ENCODE data around the gene TBX3.

Gene TBX3

DNA sequence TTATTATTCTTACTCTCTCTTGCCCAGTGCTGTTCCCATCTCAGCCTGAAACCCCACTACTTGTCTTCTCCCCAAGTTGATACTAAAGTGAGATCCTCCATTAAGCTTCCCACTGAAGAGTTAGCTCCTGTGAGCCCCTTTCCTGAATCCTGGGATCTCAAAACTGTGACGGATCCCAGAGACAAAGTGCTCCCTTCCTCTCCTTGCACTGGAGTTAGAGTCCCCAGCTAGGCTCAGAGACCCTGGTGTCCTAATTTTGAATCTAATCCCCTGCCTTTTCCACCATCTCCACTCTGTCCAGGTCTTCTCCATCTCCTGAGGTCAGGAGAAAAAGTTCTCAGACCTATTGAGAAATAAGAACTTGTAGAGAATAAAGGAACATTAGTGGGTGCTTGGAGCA is 17.6 kb upstream of the TBX3 start:
- no peaks in the 10 kb centered on the region for H3K4me1 Mint-ChIP-seq (ENCODE audit: low read depth)
- no peaks in the 10 kb centered on the region for H3K9me3 Mint-ChIP-seq
- no peak overlapping the region for H3K4me3 Mint-ChIP-seq
- H3K36me3 Mint-ChIP-seq (ENCODE audit: low read depth), result no peaks in the 10 kb centered on the region
- no peak for DNase-seq
- H3K27ac Mint-ChIP-seq, result no peak overlapping the region
- peaks cover 78% of the 10 kb centered on the region for H3K27me3 Mint-ChIP-seq

DNA sequence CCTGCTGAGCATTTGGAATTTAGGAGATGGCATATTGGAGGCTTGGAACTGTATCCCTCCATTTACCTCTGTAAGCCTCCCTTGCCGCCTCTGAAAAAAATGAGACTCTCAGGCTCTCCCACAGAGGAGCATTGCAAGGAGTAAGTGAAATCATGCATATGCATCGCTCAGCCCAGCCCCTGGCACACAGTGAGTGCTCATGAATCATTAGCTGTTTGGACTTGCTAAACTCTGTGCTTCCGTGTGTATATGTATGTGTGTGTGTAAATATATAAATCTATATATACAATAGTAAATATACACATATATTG is 17.1 kb upstream of the TBX3 start:
- DNase-seq, result no peak
- H3K4me3 Mint-ChIP-seq, result no peak overlapping the region
- no peaks in the 10 kb centered on the region for H3K36me3 Mint-ChIP-seq (ENCODE audit: low read depth)
- H3K4me1 Mint-ChIP-seq (ENCODE audit: low read depth), result no peaks in the 10 kb centered on the region
- H3K27ac Mint-ChIP-seq, result no peak overlapping the region
- H3K9me3 Mint-ChIP-seq, result no peaks in the 10 kb centered on the region
- peaks cover 83% of the 10 kb centered on the region for H3K27me3 Mint-ChIP-seq

DNA sequence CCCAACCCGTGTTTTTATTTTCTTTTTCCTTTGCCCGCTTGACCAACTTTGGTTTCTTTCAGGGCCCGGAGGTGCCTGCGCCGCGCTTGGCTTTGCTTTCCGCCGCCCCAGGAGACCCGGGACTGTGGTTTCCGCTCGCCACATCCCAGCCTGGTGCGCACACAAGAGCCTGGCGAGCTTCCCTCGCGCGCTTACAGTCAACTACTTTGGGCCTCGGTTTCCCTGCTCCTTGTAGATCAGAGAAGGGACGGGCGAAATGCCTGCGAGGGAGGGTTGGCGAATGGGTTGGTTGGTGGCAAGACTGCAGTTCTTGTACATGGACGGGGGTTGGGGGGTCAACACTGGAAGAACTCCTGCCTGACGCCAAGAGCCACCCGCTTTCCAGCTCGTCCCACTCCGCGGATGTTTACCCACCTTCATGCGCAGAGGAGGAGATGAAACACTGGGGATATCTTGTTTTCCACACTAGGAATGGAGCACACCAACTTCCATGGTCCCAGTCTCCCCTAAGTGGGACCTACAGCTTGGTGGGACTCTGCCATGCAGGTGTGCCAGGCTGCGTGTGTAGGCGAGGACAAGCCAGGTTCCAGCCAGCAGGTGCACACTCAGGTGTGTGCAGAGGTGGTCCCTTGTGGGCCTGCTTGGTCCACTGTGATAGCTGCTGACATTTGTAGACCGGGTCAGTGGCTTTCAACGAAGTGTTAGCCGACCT is 16.6 kb upstream of the TBX3 start:
- Mint-ChIP-seq H3K36me3 (ENCODE audit: low read depth) (no peaks in the 10 kb centered on the region), H3K27me3 (peaks cover 84% of the 10 kb centered on the region), H3K9me3 (no peaks in the 10 kb centered on the region), H3K4me1 (ENCODE audit: low read depth) (no peaks in the 10 kb centered on the region), H3K27ac (no peak overlapping the region), H3K4me3 (no peak overlapping the region)
- DNase-seq, result no peak

DNA sequence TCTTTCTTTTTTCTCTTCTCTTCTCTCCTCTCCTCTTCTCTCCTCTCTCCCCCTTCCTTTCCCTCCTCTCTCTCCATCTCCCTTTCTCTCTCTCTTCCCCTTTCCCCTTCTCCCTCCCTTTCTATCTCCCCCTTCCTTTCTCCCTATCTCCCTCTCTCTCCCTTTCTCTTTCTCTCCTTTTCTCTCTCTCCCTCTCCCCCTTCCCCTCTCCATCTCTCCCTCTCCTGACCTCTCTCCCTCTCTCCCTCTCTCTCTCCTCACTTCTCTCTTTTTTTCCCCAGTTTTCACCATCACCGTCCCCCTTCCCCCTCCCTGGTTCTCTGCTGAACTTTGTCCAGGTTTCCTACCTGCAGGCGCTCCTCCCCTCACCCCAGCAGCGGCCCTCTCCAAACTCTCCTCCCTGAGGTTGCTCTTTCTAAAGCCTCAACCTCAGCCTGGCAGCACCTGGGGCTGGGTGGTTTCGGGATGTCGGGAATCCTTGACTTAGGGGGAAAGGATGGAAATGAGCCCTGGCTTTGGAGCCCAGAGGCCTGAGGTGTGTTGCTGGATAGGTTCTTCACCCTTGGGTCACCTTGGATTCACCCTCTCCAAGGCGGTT is 14.7 kb upstream of the TBX3 start:
- no peak overlapping the region for H3K4me3 Mint-ChIP-seq
- no peak for DNase-seq
- H3K27me3 Mint-ChIP-seq, result peaks cover 97% of the 10 kb centered on the region
- no peaks in the 10 kb centered on the region for H3K4me1 Mint-ChIP-seq (ENCODE audit: low read depth)
- no peaks in the 10 kb centered on the region for H3K36me3 Mint-ChIP-seq (ENCODE audit: low read depth)
- H3K27ac Mint-ChIP-seq, result no peak overlapping the region
- no peaks in the 10 kb centered on the region for H3K9me3 Mint-ChIP-seq

DNA sequence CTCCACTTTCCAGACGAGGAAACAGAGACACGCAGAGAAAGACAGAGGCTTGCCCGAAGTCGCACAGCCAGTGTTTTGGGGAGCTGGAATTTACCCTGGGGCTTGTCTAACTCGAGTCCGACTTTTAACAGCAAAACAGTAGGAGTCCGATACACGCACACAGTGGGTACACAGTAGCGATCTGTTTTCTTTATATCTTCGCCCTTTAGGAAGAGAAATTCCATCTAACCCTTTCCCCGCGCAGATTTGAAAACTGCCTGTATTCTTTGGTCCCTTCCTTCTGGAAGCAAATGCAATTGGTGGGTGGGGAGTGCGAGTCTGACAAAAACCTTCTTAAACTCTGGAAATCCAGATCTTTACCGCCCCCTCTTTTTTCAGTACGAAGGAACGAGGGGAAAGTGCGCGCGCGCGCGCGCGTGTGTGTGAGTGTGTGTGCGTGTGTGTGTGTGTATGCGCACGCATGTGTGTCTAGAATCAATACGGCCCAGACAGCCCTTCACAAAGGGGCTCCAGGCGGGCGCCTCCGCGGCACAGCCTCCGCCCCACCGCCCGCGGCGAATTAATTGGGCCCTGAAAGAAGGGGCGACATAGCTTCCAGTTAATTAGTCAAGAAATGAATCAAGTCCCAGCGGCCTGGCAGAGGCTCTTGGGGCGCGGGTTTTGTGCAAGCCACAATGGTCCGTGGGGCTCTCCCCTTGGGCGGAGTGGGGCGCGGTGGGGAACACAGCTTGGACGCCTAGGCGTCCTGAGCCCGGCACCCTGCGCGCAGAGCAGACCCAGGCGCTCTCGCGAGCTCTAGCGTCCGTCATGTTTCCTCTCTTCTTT is 14.0 kb upstream of the TBX3 start:
- Mint-ChIP-seq H3K36me3 (ENCODE audit: low read depth) (no peaks in the 10 kb centered on the region), H3K4me1 (ENCODE audit: low read depth) (no peaks in the 10 kb centered on the region), H3K4me3 (no peak overlapping the region), H3K27ac (no peak overlapping the region), H3K9me3 (no peaks in the 10 kb centered on the region), H3K27me3 (peaks cover 99% of the 10 kb centered on the region)
- DNase-seq, result no peak

DNA sequence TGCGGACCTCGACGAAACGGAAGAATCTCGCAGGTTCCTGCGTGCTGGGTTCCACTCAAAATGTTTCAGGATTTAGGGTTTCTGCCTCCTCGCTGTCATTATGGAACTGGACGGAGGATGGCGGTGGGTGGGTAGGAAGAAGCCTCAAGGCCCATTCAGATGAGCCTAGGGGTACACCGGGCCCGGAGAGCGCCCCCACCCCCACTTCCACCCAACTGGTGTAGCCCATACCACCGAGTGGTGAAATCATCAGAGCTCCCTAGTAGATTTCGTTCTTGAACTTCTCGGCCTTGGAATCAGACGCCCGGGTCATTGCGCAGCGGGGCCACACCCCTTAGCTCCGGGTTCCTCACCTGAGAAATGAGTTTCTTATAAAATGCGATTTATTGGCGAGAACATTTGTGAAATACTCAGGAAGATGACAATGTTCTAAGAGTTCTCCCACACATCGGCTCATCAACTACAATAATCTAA is 13.3 kb upstream of the TBX3 start:
- no peaks in the 10 kb centered on the region for H3K36me3 Mint-ChIP-seq (ENCODE audit: low read depth)
- no peaks in the 10 kb centered on the region for H3K4me1 Mint-ChIP-seq (ENCODE audit: low read depth)
- H3K4me3 Mint-ChIP-seq, result no peak overlapping the region
- H3K27me3 Mint-ChIP-seq, result peaks cover 98% of the 10 kb centered on the region
- no peak for DNase-seq
- H3K9me3 Mint-ChIP-seq, result no peaks in the 10 kb centered on the region
- H3K27ac Mint-ChIP-seq, result no peak overlapping the region

DNA sequence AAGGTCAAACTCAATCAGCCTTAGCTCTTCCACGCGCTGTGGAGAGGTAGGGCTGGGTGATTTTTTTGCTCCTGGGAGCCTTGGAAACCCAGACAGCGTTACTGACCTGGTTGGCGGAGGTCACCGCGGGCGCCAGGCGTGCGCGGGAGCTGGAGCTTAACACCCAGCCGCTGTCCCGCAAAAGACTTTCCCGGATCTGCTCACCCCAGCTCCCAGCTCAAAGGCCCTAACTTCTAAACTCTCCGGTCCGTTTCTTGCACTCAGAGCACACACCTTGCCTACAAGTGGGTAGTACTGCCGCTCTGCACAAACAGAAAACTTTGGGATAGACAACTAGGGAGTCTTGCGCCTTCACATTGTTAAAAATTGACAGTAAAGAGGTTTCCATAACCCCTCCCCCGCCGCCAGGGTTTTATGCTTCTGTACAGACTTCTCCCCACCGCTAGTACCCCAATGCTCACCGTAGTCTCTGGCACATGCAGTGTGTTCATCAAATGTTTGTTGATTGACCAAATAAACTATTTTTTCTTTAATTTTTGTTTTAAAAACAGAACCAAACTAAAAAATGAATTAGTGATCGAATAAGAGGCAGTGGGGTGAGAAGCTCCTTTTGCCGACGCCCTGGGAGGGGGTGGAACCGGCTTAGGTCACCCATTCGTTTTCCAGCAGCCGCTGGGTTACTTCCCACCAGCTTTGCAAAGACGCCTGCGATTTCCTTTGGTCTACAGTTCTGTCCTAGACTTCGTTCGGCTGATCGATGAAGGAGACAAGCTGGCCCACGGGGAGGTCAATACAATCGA is 12.7 kb upstream of the TBX3 start:
- Mint-ChIP-seq H3K4me1 (ENCODE audit: low read depth) (no peaks in the 10 kb centered on the region), H3K4me3 (no peak overlapping the region), H3K9me3 (no peaks in the 10 kb centered on the region), H3K27me3 (peaks cover 98% of the 10 kb centered on the region), H3K27ac (no peak overlapping the region), H3K36me3 (ENCODE audit: low read depth) (no peaks in the 10 kb centered on the region)
- DNase-seq, result no peak

- H3K4me1 Mint-ChIP-seq (ENCODE audit: low read depth), result no peaks in the 10 kb centered on the region
- no peak for DNase-seq
- no peak overlapping the region for H3K27ac Mint-ChIP-seq
- H3K36me3 Mint-ChIP-seq (ENCODE audit: low read depth), result no peaks in the 10 kb centered on the region
- no peak overlapping the region for H3K4me3 Mint-ChIP-seq
- H3K27me3 Mint-ChIP-seq, result peaks cover 99% of the 10 kb centered on the region
- no peaks in the 10 kb centered on the region for H3K9me3 Mint-ChIP-seq
These were observed 11.3 kb upstream of the TBX3 start for GRCh38 chr12:114695305-114695592.

DNA sequence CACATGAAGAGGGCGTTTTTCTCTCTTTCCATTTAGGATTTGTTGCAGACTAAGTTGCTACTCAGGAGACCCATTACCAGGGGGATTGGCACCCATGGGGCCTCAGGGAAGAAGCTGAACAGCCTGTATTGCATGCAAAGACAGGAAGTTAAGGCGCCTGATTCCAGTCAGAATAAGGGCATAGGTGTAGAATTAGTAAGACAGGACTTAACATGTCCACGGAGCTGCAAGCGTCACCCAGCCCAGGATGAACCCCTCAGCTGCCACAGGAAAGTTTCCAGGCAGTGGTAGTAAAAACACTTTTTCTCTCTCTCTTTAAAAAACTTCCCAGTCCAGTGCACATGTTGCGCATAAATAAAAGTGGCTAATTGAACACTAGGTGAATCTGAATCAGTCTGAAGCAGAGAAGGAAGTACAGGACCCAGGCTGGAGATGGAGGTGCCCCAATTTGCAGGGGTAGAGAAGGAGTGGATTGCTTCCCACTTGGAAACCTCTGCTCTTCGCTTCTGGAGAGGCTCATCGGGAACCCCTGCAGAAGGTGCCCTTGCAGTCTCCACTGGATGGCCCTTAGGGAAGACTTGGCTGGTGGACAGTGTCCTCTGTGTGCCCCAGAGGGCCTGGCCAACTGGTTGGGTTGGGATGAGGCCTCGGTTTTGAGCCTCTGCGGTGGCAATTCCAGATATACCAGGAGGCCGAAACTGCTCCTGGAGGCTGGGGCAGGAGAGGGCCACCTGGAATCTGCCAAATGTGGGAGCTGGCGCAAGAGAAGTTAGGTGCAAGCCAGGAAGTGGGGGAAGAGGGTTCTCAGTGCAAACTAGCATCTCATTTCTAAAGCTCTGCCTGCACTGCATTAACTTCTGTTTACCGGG is 10.7 kb upstream of the TBX3 start:
- no peaks in the 10 kb centered on the region for H3K4me1 Mint-ChIP-seq (ENCODE audit: low read depth)
- no peaks in the 10 kb centered on the region for H3K9me3 Mint-ChIP-seq
- peaks cover 99% of the 10 kb centered on the region for H3K27me3 Mint-ChIP-seq
- no peak overlapping the region for H3K27ac Mint-ChIP-seq
- H3K36me3 Mint-ChIP-seq (ENCODE audit: low read depth), result no peaks in the 10 kb centered on the region
- H3K4me3 Mint-ChIP-seq, result no peak overlapping the region
- no peak for DNase-seq

GRCh38 chr12:114693532-114693931 is 9.6 kb upstream of the TBX3 start:
- Mint-ChIP-seq H3K27ac (no peak overlapping the region), H3K4me3 (no peak overlapping the region), H3K4me1 (ENCODE audit: low read depth) (no peaks in the 10 kb centered on the region), H3K36me3 (ENCODE audit: low read depth) (no peaks in the 10 kb centered on the region), H3K9me3 (no peaks in the 10 kb centered on the region), H3K27me3 (peaks cover 99% of the 10 kb centered on the region)
- no peak for DNase-seq

- Mint-ChIP-seq H3K4me3 (no peak overlapping the region), H3K36me3 (ENCODE audit: low read depth) (no peaks in the 10 kb centered on the region), H3K4me1 (ENCODE audit: low read depth) (no peaks in the 10 kb centered on the region), H3K27me3 (peaks cover 99% of the 10 kb centered on the region), H3K9me3 (no peaks in the 10 kb centered on the region), H3K27ac (no peak overlapping the region)
- no peak for DNase-seq
These were observed 9.1 kb upstream of the TBX3 start for GRCh38 chr12:114693059-114693531.

- H3K27me3 Mint-ChIP-seq, result peaks cover 97% of the 10 kb centered on the region
- H3K9me3 Mint-ChIP-seq, result no peaks in the 10 kb centered on the region
- no peaks in the 10 kb centered on the region for H3K4me1 Mint-ChIP-seq (ENCODE audit: low read depth)
- no peak overlapping the region for H3K4me3 Mint-ChIP-seq
- H3K27ac Mint-ChIP-seq, result no peak overlapping the region
- H3K36me3 Mint-ChIP-seq (ENCODE audit: low read depth), result no peaks in the 10 kb centered on the region
- no peak for DNase-seq
These were observed 8.4 kb upstream of the TBX3 start for GRCh38 chr12:114692186-114693058.

- H3K4me3 Mint-ChIP-seq, result no peak overlapping the region
- no peaks in the 10 kb centered on the region for H3K9me3 Mint-ChIP-seq
- peaks cover 97% of the 10 kb centered on the region for H3K27me3 Mint-ChIP-seq
- H3K36me3 Mint-ChIP-seq (ENCODE audit: low read depth), result no peaks in the 10 kb centered on the region
- no peak overlapping the region for H3K27ac Mint-ChIP-seq
- DNase-seq, result no peak
- peaks cover under 1% of the 10 kb centered on the region for H3K4me1 Mint-ChIP-seq (ENCODE audit: low read depth)
These were observed 7.8 kb upstream of the TBX3 start for GRCh38 chr12:114691763-114692185.

All from activated T-cell treated with anti-CD3 and anti-CD28 coated beads, Interleukin-2, amount 50 U/mL, for 24 hours (primary cell).